H1 (cell line): ENCODE measurements around the gene TP53BP1.

ENCODE experiments used
- POU5F1 ChIP-seq: IDR thresholded peaks from 2 replicates; pipeline ENCODE4 v1.6.1; 2011; ENCODE audit warnings: low read depth, mild to moderate bottlenecking, low read length, moderate library complexity
- SRF ChIP-seq: IDR thresholded peaks from 2 replicates; pipeline ENCODE4 v1.6.1; 2011; ENCODE audit warnings: mild to moderate bottlenecking, low read depth, low read length, moderate library complexity
- TEAD4 ChIP-seq: IDR thresholded peaks from 2 replicates; pipeline ENCODE4 v1.6.1; 2012; ENCODE audit warnings: low read depth, low read length, inconsistent platforms, mixed read lengths
- TF ChIP-seq, protein P1 (sequence below), 3 experiments: IDR thresholded peaks; 1 replicate in 2 of 3; 2 replicates in 1 of 3; pipeline versions ENCODE4 v1.5.1 to v1.6.1; 2011; ENCODE audit warnings: low read length in 3 of 3, mild to moderate bottlenecking in 3 of 3, inconsistent platforms in 2 of 3, low read depth in 1 of 3, moderate library complexity in 1 of 3; ENCODE audit not compliant: insufficient read depth in 1 of 3; ENCODE audit errors: control extremely low read depth in 1 of 3
- TF ChIP-seq, protein P2 (sequence below): IDR thresholded peaks from 2 replicates; pipeline ENCODE4 v1.6.1; 2012; ENCODE audit warnings: inconsistent platforms

DNA sequence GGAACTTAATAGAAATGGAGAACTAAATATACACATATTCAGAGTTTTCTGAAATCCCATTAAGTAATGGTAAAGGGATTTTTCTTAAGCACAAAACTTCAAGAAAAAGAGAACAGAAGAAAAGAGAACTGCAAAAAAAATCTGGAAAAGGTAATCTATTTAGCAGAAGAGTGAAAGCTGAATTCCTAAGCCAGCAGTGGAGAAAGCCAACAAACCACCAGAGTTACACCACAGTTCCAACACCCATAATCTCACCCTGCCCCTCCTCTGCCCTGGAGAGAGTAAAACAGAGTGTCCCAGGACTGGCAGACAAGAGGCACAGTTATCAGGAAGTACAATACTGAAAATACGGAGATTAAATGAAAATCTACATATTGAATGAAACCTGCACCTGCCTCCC is 29.4 kb downstream of the TP53BP1 start:
- TF ChIP-seq POU5F1 = no peak
- TF ChIP-seq, protein P1, sequence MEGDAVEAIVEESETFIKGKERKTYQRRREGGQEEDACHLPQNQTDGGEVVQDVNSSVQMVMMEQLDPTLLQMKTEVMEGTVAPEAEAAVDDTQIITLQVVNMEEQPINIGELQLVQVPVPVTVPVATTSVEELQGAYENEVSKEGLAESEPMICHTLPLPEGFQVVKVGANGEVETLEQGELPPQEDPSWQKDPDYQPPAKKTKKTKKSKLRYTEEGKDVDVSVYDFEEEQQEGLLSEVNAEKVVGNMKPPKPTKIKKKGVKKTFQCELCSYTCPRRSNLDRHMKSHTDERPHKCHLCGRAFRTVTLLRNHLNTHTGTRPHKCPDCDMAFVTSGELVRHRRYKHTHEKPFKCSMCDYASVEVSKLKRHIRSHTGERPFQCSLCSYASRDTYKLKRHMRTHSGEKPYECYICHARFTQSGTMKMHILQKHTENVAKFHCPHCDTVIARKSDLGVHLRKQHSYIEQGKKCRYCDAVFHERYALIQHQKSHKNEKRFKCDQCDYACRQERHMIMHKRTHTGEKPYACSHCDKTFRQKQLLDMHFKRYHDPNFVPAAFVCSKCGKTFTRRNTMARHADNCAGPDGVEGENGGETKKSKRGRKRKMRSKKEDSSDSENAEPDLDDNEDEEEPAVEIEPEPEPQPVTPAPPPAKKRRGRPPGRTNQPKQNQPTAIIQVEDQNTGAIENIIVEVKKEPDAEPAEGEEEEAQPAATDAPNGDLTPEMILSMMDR (IDR thresholded peaks at IDR 0.05; ENCODE audit: control extremely low read depth in 1 of 3, insufficient read depth in 1 of 3, low read depth in 1 of 3, low read length in 3 of 3) = no peak
- no peak for TF ChIP-seq TEAD4
- TF ChIP-seq SRF = no peak
- TF ChIP-seq, protein P2, sequence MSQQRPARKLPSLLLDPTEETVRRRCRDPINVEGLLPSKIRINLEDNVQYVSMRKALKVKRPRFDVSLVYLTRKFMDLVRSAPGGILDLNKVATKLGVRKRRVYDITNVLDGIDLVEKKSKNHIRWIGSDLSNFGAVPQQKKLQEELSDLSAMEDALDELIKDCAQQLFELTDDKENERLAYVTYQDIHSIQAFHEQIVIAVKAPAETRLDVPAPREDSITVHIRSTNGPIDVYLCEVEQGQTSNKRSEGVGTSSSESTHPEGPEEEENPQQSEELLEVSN = no peak
